MM.1S (cell line): Measurements from ENCODE around the gene PTRH1.
A peak's percentile ranks its signal among the peaks of the same experiment; 100 is the strongest.

Experiments
- DNase-seq: peaks from one replicate; pipeline ENCODE4 v3.0.0-alpha.2; 2015
- H2AFZ ChIP-seq: fragments of 300-600 bp; sonication (generic); 2 replicates; pipeline ENCODE4 v1.6.0; 2016; ENCODE audit warnings: antibody characterized with exemption, low read length
- H3F3A ChIP-seq: fragments of 300-600 bp; sonication (generic); 2 replicates; pipeline ENCODE4 v1.6.1; 2016; ENCODE audit warnings: mild to moderate bottlenecking, antibody characterized with exemption, low read length, moderate library complexity, mixed read lengths; ENCODE audit not compliant: insufficient read depth
- H3K27ac ChIP-seq: fragments of 300-600 bp; sonication (generic); 2 replicates; pipeline ENCODE4 v1.5.1; 2016; ENCODE audit warnings: mild to moderate bottlenecking, low read length
- H3K27me3 ChIP-seq: fragments of 300-600 bp; sonication (generic); replicated peaks from 2 replicates; pipeline ENCODE4 v1.6.0; 2016; ENCODE audit warnings: low read length; ENCODE audit not compliant: insufficient read depth
- H3K36me3 ChIP-seq: fragments of 300-600 bp; sonication (generic); replicated peaks from 2 replicates; pipeline ENCODE4 v1.6.1; 2016; ENCODE audit warnings: mild to moderate bottlenecking, low read length, mixed read lengths; ENCODE audit not compliant: insufficient read depth
- H3K4me1 ChIP-seq: fragments of 300-600 bp; sonication (generic); 2 replicates; pipeline ENCODE4 v1.6.1; 2016; ENCODE audit warnings: low read length, mixed read lengths
- H3K4me2 ChIP-seq: fragments of 300-600 bp; sonication (generic); 2 replicates; pipeline ENCODE4 v1.6.0; 2016; ENCODE audit warnings: low read depth, low read length
- H3K4me3 ChIP-seq: fragments of 300-600 bp; sonication (generic); 2 replicates; pipeline ENCODE4 v1.5.1; 2016; ENCODE audit warnings: low read length, mixed read lengths
- H3K79me2 ChIP-seq: fragments of 300-600 bp; sonication (generic); 2 replicates; pipeline ENCODE4 v1.6.1; 2016; ENCODE audit warnings: mixed run types, low read length, mixed read lengths
- H3K9ac ChIP-seq: fragments of 300-600 bp; sonication (generic); 2 replicates; pipeline ENCODE4 v1.6.1; 2016; ENCODE audit warnings: low read length, mixed read lengths
- H3K9me2 ChIP-seq: fragments of 300-600 bp; sonication (generic); replicated peaks from 2 replicates; pipeline ENCODE4 v1.6.1; 2016; ENCODE audit warnings: mild to moderate bottlenecking, low read length, mixed read lengths; ENCODE audit not compliant: insufficient read depth
- H3K9me3 ChIP-seq: fragments of 300-600 bp; sonication (generic); replicated peaks from 2 replicates; pipeline ENCODE4 v1.6.1; 2016; ENCODE audit warnings: mild to moderate bottlenecking, low read length, mixed read lengths; ENCODE audit not compliant: insufficient read depth
- H4K20me1 ChIP-seq: fragments of 300-600 bp; sonication (generic); 2 replicates; pipeline ENCODE4 v1.6.1; 2016; ENCODE audit warnings: mild to moderate bottlenecking, low read length, moderate library complexity, mixed read lengths; ENCODE audit not compliant: insufficient read depth
- CTCF ChIP-seq: fragments of 300-600 bp; sonication (generic); IDR thresholded peaks from 2 replicates; pipeline ENCODE4 v1.5.1; 2016; ENCODE audit warnings: antibody characterized with exemption, low read length, mixed read lengths
- EZH2 ChIP-seq: fragments of 300-600 bp; sonication (generic); optimal IDR thresholded peaks from 2 replicates; pipeline ENCODE3; 2017; ENCODE audit warnings: low read depth, mild to moderate bottlenecking, antibody characterized with exemption, low read length, mixed read lengths
- EZH2phosphoT487 ChIP-seq: fragments of 300-600 bp; sonication (generic); IDR thresholded peaks from 2 replicates; pipeline ENCODE4 v1.6.1; 2018; ENCODE audit warnings: antibody characterized with exemption, low read length

PTRH1 gene

GRCh38 chr9:127738666-127739065 lies 23.2 kb upstream of the PTRH1 start:
- H4K20me1 ChIP-seq, result no peaks in the 10 kb centered on the region
- no peaks in the 10 kb centered on the region for H3K27me3 ChIP-seq
- H3K9ac ChIP-seq, result no peak overlapping the region
- no peak overlapping the region for H3K27ac ChIP-seq
- no peak for DNase-seq
- H3K4me3 ChIP-seq, result no peak overlapping the region
- peaks cover 23% of the 10 kb centered on the region for H3K4me1 ChIP-seq
- H3K4me2 ChIP-seq, result no peak overlapping the region
- no peaks in the 10 kb centered on the region for H3K9me2 ChIP-seq
- peaks cover 7% of the 10 kb centered on the region; the same call in 1 of the 2 replicates for H3K79me2 ChIP-seq
- H3K36me3 ChIP-seq, result no peaks in the 10 kb centered on the region
- no peak overlapping the region for H2AFZ ChIP-seq
- H3K9me3 ChIP-seq, result no peaks in the 10 kb centered on the region
- TF ChIP-seq CTCF (no peak), EZH2phosphoT487 (no peak), EZH2 (no peak)
- peaks cover 23% of the 10 kb centered on the region for H3F3A ChIP-seq

GRCh38 chr9:127735530-127736185 lies 20.2 kb upstream of the PTRH1 start:
- no peaks in the 10 kb centered on the region for H3K36me3 ChIP-seq
- H3K79me2 ChIP-seq, result peaks cover 11% of the 10 kb centered on the region; the same call in 1 of the 2 replicates
- TF ChIP-seq EZH2, result no peak
- no peak for TF ChIP-seq CTCF
- no peak for TF ChIP-seq EZH2phosphoT487
- no peaks in the 10 kb centered on the region for H3K27me3 ChIP-seq
- no peaks in the 10 kb centered on the region for H3K9me2 ChIP-seq
- peak overlapping the region; percentile 45 for H3K4me3 ChIP-seq
- H3K27ac ChIP-seq, result peak overlapping the region; percentile 85
- peaks cover 23% of the 10 kb centered on the region for H3F3A ChIP-seq
- DNase-seq, result peak; percentile 25
- H3K4me2 ChIP-seq, result peak overlapping the region; percentile 79
- H3K9ac ChIP-seq, result peak overlapping the region; percentile 76
- H3K4me1 ChIP-seq, result peaks cover 24% of the 10 kb centered on the region
- H2AFZ ChIP-seq, result peak overlapping the region; percentile 18; the same call in 1 of the 2 replicates
- H4K20me1 ChIP-seq, result no peaks in the 10 kb centered on the region
- no peaks in the 10 kb centered on the region for H3K9me3 ChIP-seq

GRCh38 chr9:127734747-127735529 lies 19.5 kb upstream of the PTRH1 start, which contains the start of gene TOR2A:
TSS of gene TOR2A (minus strand) at chr9:127735294. CDS start at chr9:127735270, 24 bp downstream.
- peak; percentile 92 for TF ChIP-seq CTCF
- TF ChIP-seq EZH2, result no peak
- TF ChIP-seq EZH2phosphoT487, result no peak

More at GRCh38 chr9:127734747-127735529, 19.5 kb upstream of the PTRH1 start, which contains the start of gene TOR2A:
- Histone ChIP-seq H3K4me2 (peak within 1 kb of the TSS; percentile 94), H3K27ac (peak within 1 kb of the TSS; percentile 85), H3K9me2 (no peaks in the 10 kb centered on the region), H4K20me1 (no peaks in the 10 kb centered on the region), H2AFZ (peak within 1 kb of the TSS; percentile 40), H3F3A (peaks cover 23% of the 10 kb centered on the region), H3K9me3 (no peaks in the 10 kb centered on the region), H3K36me3 (no peaks in the 10 kb centered on the region), H3K4me1 (peaks cover 24% of the 10 kb centered on the region), H3K4me3 (peak within 1 kb of the TSS; percentile 58), H3K9ac (peak within 1 kb of the TSS; percentile 82), H3K79me2 (peaks cover 11% of the 10 kb centered on the region; the same call in 1 of the 2 replicates), H3K27me3 (no peaks in the 10 kb centered on the region)
- DNase-seq, result peak; percentile 97
